Measurements from ENCODE around the gene IL25. TPM values are rescaled to one million over a fixed set of nuclear protein-coding genes. Genes with fewer than 3 reads are reported as not detected.

Gene IL25
- total and polyA plus RNA-seq, 10 of the 15 experiments (the other 5 are each of a cell fraction or from before 2014, with no cell fraction given), result not detected

- no peak for TF ChIP-seq WRNIP1 (IDR thresholded peaks at IDR 0.05; ENCODE audit: borderline replicate concordance, low read depth, low read length)
Observed at GRCh38 chr14:23375527-23376251, 3.1 kb downstream of the IL25 start (continued).

GRCh38 chr14:23376482-23377197 lies 4.0 kb downstream of the IL25 start, which contains the start of gene CMTM5:
TSS of gene CMTM5 (plus strand) at chr14:23377046. CDS start at chr14:23377252, 206 bp downstream.
- ChIA-PET RAD21 (ENCODE audit: unreplicated experiment) (no interaction called here), POLR2A (no interaction called here), CTCF (interaction anchor here (1.4 to 5.7 kb wide), 3 partner anchors 47 to 256 kb away, joined by 4 to 52 read pairs (median 6); no protein-coding TSS in a partner anchor), SMC1A (ENCODE audit: uncharacterized antibody, unreplicated experiment) (interaction anchor here (0.9 kb wide), 1 partner anchor 11 kb away, joined by 3 read pairs; no protein-coding TSS in a partner anchor)
- FAIRE-seq (no peak), DNase-seq (ENCODE audit: low read depth, low spot score) (no peak), ATAC-seq (no peak)
- no peak within 1 kb of the TSS for H3K4me3 ChIP-seq
- no peaks in the 10 kb centered on the region for H3K9me3 ChIP-seq (replicated peaks; ENCODE audit: control insufficient read depth, insufficient read depth, low read length)
- H3K79me2 ChIP-seq (ENCODE audit: control insufficient read depth, insufficient read depth, low read length), result no peaks in the 10 kb centered on the region
- in situ Hi-C loops (cut with MboI) (no loop called here), intact Hi-C loops (cut with micrococcal nuclease; ENCODE audit: unreplicated experiment) (no loop called here)
- no peaks in the 10 kb centered on the region for H4K20me1 ChIP-seq (ENCODE audit: control insufficient read depth, insufficient read depth)
- H3K36me3 ChIP-seq (ENCODE audit: control insufficient read depth in 2 of 2, insufficient read depth in 2 of 2, low read length in 1 of 2), result no peaks in the 10 kb centered on the region
- TF ChIP-seq BACH1 (IDR thresholded peaks at IDR 0.05; ENCODE audit: borderline replicate concordance) (no peak), POLR2A (IDR thresholded peaks at IDR 0.05; ENCODE audit: low read depth, low read length) (no peak)
- no peak within 1 kb of the TSS for H3K9ac ChIP-seq (ENCODE audit: control insufficient read depth, insufficient read depth, low read length)
- H3K27ac ChIP-seq (ENCODE audit: control insufficient read depth, insufficient read depth), result no peak within 1 kb of the TSS
- no TSS peak for BruUV-seq (replicated peaks)
- H3K27me3 ChIP-seq (replicated peaks in 1 of 2; ENCODE audit: control insufficient read depth in 2 of 2, insufficient read depth in 2 of 2, low read length in 1 of 2), result no peaks in the 10 kb centered on the region; a peak in 1 of 4 replicates
- WGBS (ENCODE audit: insufficient coverage, insufficient replicate concordance, low lambda C conversion rate, missing lambda C conversion rate), result 34% methylated on average over 13 of the region's 13 CpGs
- H3K4me2 ChIP-seq (ENCODE audit: control insufficient read depth, insufficient read depth), result no peak within 1 kb of the TSS
- H3K4me1 ChIP-seq (ENCODE audit: control insufficient read depth, insufficient read depth, low read length), result no peaks in the 10 kb centered on the region
- no peak within 1 kb of the TSS for H2AFZ ChIP-seq (ENCODE audit: control insufficient read depth, low read depth, low read length)

GRCh38 chr14:23377198-23377550 lies 4.6 kb downstream of the IL25 start:
- no peaks in the 10 kb centered on the region; a peak in 1 of 4 replicates for H3K27me3 ChIP-seq (replicated peaks in 1 of 2; ENCODE audit: control insufficient read depth in 2 of 2, insufficient read depth in 2 of 2, low read length in 1 of 2)
- FAIRE-seq, result no peak
- ATAC-seq, result no peak
- BruUV-seq (replicated peaks), result no TSS peak
- H3K4me3 ChIP-seq, result no peak overlapping the region
- no peaks in the 10 kb centered on the region for H4K20me1 ChIP-seq (ENCODE audit: control insufficient read depth, insufficient read depth)
- ChIA-PET CTCF (interaction anchor here (1.1 to 5.7 kb wide), 3 partner anchors 48 to 257 kb away, joined by 4 to 52 read pairs (median 4); no protein-coding TSS in a partner anchor), RAD21 (ENCODE audit: unreplicated experiment) (no interaction called here), SMC1A (ENCODE audit: uncharacterized antibody, unreplicated experiment) (interaction anchor here (0.9 kb wide), 1 partner anchor 10 kb away, joined by 3 read pairs; no protein-coding TSS in a partner anchor), POLR2A (no interaction called here)
- H3K9ac ChIP-seq (ENCODE audit: control insufficient read depth, insufficient read depth, low read length), result no peak overlapping the region
- intact Hi-C loops (cut with micrococcal nuclease; ENCODE audit: unreplicated experiment), result no loop called here
- in situ Hi-C loops (cut with MboI), result no loop called here
- H3K27ac ChIP-seq (ENCODE audit: control insufficient read depth, insufficient read depth), result no peak overlapping the region
- WGBS (ENCODE audit: insufficient coverage, insufficient replicate concordance, low lambda C conversion rate, missing lambda C conversion rate), result 28% methylated on average over 11 of the region's 11 CpGs
- no peak overlapping the region for H2AFZ ChIP-seq (ENCODE audit: control insufficient read depth, low read depth, low read length)
- H3K4me1 ChIP-seq (ENCODE audit: control insufficient read depth, insufficient read depth, low read length), result no peaks in the 10 kb centered on the region
- H3K4me2 ChIP-seq (ENCODE audit: control insufficient read depth, insufficient read depth), result no peak overlapping the region
- no peaks in the 10 kb centered on the region for H3K9me3 ChIP-seq (replicated peaks; ENCODE audit: control insufficient read depth, insufficient read depth, low read length)
- no peaks in the 10 kb centered on the region for H3K79me2 ChIP-seq (ENCODE audit: control insufficient read depth, insufficient read depth, low read length)
- DNase-seq (ENCODE audit: low read depth, low spot score), result no peak
- H3K36me3 ChIP-seq (ENCODE audit: control insufficient read depth in 2 of 2, insufficient read depth in 2 of 2, low read length in 1 of 2), result no peaks in the 10 kb centered on the region
- TF ChIP-seq PRDM15 (CRISPR knock-in tag; IDR thresholded peaks at IDR 0.05) (no peak), CTCF (IDR thresholded peaks at IDR 0.05 in 2 of 3, conservative IDR thresholded peaks at IDR 0.05 in 1 of 3; ENCODE audit: control insufficient read depth in 2 of 3, extremely low read depth in 1 of 3, insufficient read depth in 1 of 3, low read depth in 3 of 3, low read length in 3 of 3) (no peak), CBFB (IDR thresholded peaks at IDR 0.05; ENCODE audit: low read depth) (no peak)

All from GM12878 (cell line).